Measurements from ENCODE around the gene B3GNT3. TPM values are rescaled to one million over a fixed set of nuclear protein-coding genes. Genes with fewer than 3 reads are reported as not detected.
A peak's percentile ranks its signal among the peaks of the same experiment; 100 is the strongest.

The B3GNT3 gene
- total and polyA plus RNA-seq, 2 of the 8 experiments (the other 6 are each of a cell fraction or from before 2014, with no cell fraction given) = 1.5 TPM

DNA sequence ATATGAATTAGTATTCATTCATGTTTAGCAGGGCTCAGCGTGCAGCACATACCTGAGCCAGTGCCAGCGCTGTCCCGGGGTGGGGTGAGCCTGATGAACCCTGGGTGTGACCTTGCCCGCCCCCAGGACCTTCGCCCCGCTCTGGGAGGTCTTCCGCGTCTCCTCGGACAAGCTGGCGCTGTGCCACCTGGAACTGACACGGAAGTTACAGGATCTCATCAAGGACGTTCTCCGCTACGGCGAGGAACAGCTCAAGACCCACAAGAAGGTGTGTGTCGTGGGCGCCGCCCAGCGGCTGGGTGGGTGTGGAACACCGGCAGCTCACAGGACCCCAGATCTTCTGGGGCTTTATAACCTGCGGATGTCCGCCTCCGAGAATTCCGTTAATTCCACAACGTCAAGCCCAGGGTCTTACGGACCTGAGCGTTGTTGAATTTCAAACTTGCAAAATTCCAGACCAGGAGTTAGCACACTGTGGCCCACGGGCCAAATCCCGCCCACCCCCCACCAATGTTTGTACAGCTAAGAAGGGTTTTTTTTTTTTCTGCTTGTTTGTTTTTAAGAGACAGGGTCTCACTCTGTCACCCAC is 28.3 kb upstream of the B3GNT3 start (continued):
- TF ChIP-seq CTBP2 (IDR thresholded peaks at IDR 0.05; ENCODE audit: borderline replicate concordance, insufficient read depth, insufficient read length, low read length) (no peak), CTCF (IDR thresholded peaks at IDR 0.05; ENCODE audit: control extremely low read depth in 1 of 3, insufficient read depth in 1 of 3, low read depth in 1 of 3, low read length in 3 of 3) (peak; percentile 94 to 97 (median 95)), SRF (IDR thresholded peaks at IDR 0.05; ENCODE audit: low read depth, low read length) (0 out of 2 replicates have a peak, but pooled peaks have one; percentile 13), RNF2 (IDR thresholded peaks at IDR 0.05; ENCODE audit: borderline replicate concordance, low read depth, low read length, missing control alignments, poor library complexity, severe bottlenecking) (no peak), SP4 (IDR thresholded peaks at IDR 0.05; ENCODE audit: low read length) (no peak), EZH2 (IDR thresholded peaks at IDR 0.05; ENCODE audit: low read depth, low read length, severe bottlenecking) (no peak), TCF12 (IDR thresholded peaks at IDR 0.05; ENCODE audit: low read depth, low read length) (0 out of 2 replicates have a peak, but pooled peaks have one; percentile 54), SIX5 (IDR thresholded peaks at IDR 0.05; ENCODE audit: low read depth, low read length) (no peak), RAD21 (IDR thresholded peaks at IDR 0.05 in 1 of 2, conservative IDR thresholded peaks at IDR 0.05 in 1 of 2; ENCODE audit: low read depth in 2 of 2, low read length in 2 of 2) (peak; percentile 96 to 97), BCL11A (IDR thresholded peaks at IDR 0.05; ENCODE audit: low read depth in 2 of 2, low read length in 2 of 2) (no peak), PHF8 (conservative IDR thresholded peaks at IDR 0.05; ENCODE audit: low read depth, low read length) (no peak), SAP30 (IDR thresholded peaks at IDR 0.05; ENCODE audit: insufficient read depth, insufficient replicate concordance, low read length) (no peak), POLR2A (IDR thresholded peaks at IDR 0.05; ENCODE audit: control extremely low read depth in 1 of 2, low read depth in 2 of 2, low read length in 2 of 2) (no peak), CBX8 (IDR thresholded peaks at IDR 0.05; ENCODE audit: borderline replicate concordance, low read depth, low read length) (no peak), SP1 (IDR thresholded peaks at IDR 0.05; ENCODE audit: low read depth, low read length) (no peak), SP2 (IDR thresholded peaks at IDR 0.05; ENCODE audit: low read length) (no peak), KDM4A (IDR thresholded peaks at IDR 0.05; ENCODE audit: low read depth, low read length, severe bottlenecking) (no peak), ATF3 (IDR thresholded peaks at IDR 0.05; ENCODE audit: insufficient read depth, low read depth, low read length) (no peak), HDAC2 (IDR thresholded peaks at IDR 0.05; ENCODE audit: borderline replicate concordance in 1 of 2, low read depth in 2 of 2, low read length in 2 of 2) (peak in 1 of 2 experiments; percentile 54; a peak in 1 of 4 replicates)
